ENCODE results near the gene RSPH10B2.
"Not testable (repeated sequence)": the region's sequence is repeated elsewhere in the genome, so short reads cannot be mapped to it uniquely, and the experiment has no call there.

- TF ChIP-seq SRF (IDR thresholded peaks at IDR 0.05; ENCODE audit: low read depth); EZH2 (IDR thresholded peaks at IDR 0.05); POLR2A (IDR thresholded peaks at IDR 0.05; ENCODE audit: borderline replicate concordance, extremely low read depth, insufficient read depth, insufficient read length); ZFX (IDR thresholded peaks at IDR 0.05); SP1 (IDR thresholded peaks at IDR 0.05; ENCODE audit: low read depth); CEBPB (IDR thresholded peaks at IDR 0.05; ENCODE audit: low read depth); EZH2phosphoT487 (IDR thresholded peaks at IDR 0.05; ENCODE audit: borderline replicate concordance); RAD21 (IDR thresholded peaks at IDR 0.05; ENCODE audit: low read depth); JUND (IDR thresholded peaks at IDR 0.05); CBX3 (IDR thresholded peaks at IDR 0.05; ENCODE audit: low read depth); POLR2AphosphoS5 (IDR thresholded peaks at IDR 0.05; ENCODE audit: low read depth, low read length); MAX (IDR thresholded peaks at IDR 0.05): not testable (repeated sequence)
- TF ChIP-seq, protein P1, sequence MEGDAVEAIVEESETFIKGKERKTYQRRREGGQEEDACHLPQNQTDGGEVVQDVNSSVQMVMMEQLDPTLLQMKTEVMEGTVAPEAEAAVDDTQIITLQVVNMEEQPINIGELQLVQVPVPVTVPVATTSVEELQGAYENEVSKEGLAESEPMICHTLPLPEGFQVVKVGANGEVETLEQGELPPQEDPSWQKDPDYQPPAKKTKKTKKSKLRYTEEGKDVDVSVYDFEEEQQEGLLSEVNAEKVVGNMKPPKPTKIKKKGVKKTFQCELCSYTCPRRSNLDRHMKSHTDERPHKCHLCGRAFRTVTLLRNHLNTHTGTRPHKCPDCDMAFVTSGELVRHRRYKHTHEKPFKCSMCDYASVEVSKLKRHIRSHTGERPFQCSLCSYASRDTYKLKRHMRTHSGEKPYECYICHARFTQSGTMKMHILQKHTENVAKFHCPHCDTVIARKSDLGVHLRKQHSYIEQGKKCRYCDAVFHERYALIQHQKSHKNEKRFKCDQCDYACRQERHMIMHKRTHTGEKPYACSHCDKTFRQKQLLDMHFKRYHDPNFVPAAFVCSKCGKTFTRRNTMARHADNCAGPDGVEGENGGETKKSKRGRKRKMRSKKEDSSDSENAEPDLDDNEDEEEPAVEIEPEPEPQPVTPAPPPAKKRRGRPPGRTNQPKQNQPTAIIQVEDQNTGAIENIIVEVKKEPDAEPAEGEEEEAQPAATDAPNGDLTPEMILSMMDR (IDR thresholded peaks at IDR 0.05 in 2 of 3, conservative IDR thresholded peaks at IDR 0.05 in 1 of 3; ENCODE audit: borderline replicate concordance in 1 of 3, insufficient read depth in 1 of 3, low read depth in 2 of 3, low read length in 2 of 3) = not testable (repeated sequence)
- TF ChIP-seq, protein P2, sequence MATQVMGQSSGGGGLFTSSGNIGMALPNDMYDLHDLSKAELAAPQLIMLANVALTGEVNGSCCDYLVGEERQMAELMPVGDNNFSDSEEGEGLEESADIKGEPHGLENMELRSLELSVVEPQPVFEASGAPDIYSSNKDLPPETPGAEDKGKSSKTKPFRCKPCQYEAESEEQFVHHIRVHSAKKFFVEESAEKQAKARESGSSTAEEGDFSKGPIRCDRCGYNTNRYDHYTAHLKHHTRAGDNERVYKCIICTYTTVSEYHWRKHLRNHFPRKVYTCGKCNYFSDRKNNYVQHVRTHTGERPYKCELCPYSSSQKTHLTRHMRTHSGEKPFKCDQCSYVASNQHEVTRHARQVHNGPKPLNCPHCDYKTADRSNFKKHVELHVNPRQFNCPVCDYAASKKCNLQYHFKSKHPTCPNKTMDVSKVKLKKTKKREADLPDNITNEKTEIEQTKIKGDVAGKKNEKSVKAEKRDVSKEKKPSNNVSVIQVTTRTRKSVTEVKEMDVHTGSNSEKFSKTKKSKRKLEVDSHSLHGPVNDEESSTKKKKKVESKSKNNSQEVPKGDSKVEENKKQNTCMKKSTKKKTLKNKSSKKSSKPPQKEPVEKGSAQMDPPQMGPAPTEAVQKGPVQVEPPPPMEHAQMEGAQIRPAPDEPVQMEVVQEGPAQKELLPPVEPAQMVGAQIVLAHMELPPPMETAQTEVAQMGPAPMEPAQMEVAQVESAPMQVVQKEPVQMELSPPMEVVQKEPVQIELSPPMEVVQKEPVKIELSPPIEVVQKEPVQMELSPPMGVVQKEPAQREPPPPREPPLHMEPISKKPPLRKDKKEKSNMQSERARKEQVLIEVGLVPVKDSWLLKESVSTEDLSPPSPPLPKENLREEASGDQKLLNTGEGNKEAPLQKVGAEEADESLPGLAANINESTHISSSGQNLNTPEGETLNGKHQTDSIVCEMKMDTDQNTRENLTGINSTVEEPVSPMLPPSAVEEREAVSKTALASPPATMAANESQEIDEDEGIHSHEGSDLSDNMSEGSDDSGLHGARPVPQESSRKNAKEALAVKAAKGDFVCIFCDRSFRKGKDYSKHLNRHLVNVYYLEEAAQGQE (IDR thresholded peaks at IDR 0.05; ENCODE audit: low read depth) = not testable (repeated sequence)
Measured at GRCh38 chr7:6843092-6843491, 89.2 kb downstream of the RSPH10B2 start.

All from HCT116 (cell line).